HFFc6 (cell line): ENCODE data around the gene CHRNB4. TPM values are rescaled to one million over a fixed set of nuclear protein-coding genes. Genes with fewer than 3 reads are reported as not detected.
"Not testable (repeated sequence)": the region's sequence is repeated elsewhere in the genome, so short reads cannot be mapped to it uniquely, and the experiment has no call there.

Source experiments
- DNase-seq: peaks from one replicate; pipeline ENCODE4 v3.0.0-alpha.2; 2018
- H3K27ac Mint-ChIP-seq: 2 replicates; pipeline ENCODE4 v1.8.0; 2020; ENCODE audit warnings: mild to moderate bottlenecking, mixed read lengths
- H3K27me3 Mint-ChIP-seq: 2 replicates; pipeline ENCODE4 v1.8.0; 2021; ENCODE audit warnings: mild to moderate bottlenecking, moderate library complexity, mixed read lengths; ENCODE audit not compliant: insufficient read depth
- H3K36me3 Mint-ChIP-seq: 2 replicates; pipeline ENCODE4 v1.8.0; 2021; ENCODE audit warnings: low read depth, mixed read lengths
- H3K4me1 Mint-ChIP-seq: 2 replicates; pipeline ENCODE4 v1.8.0; 2020; ENCODE audit warnings: low read depth, mixed read lengths
- H3K4me3 Mint-ChIP-seq: 2 replicates; pipeline ENCODE4 v1.8.0; 2020; ENCODE audit warnings: mild to moderate bottlenecking, moderate library complexity, mixed read lengths
- H3K9me3 Mint-ChIP-seq: 2 replicates; pipeline ENCODE4 v1.8.0; 2020; ENCODE audit warnings: mild to moderate bottlenecking, mixed read lengths
- long read RNA-seq: library from polyadenylated mRNA; unstranded; transcript quantifications from one replicate; pipeline ENCODE4 v2.0.0, GENCODE V29; 2019
- total RNA-seq, 6 experiments: library from RNA; stranded (reverse); fragmentation: NEBNext Ultra II Directional; extraction: Animal tissue kit (Norgen Biotek cat#: 25700); gene quantifications; 2 replicates in 1 of 6; 3 replicates in 5 of 6; pipeline ENCODE4 v1.2.3, GENCODE V29; 2021
- TF ChIP-seq, protein P1 (sequence below): fragments of 200-600 bp; sonication (generic); IDR thresholded peaks from 2 replicates; pipeline ENCODE4 v1.5.0; 2021; ENCODE audit warnings: antibody characterized with exemption, mild to moderate bottlenecking

CHRNB4 gene
- total RNA-seq, result not detected
- long read RNA-seq, result 0 reads

DNA sequence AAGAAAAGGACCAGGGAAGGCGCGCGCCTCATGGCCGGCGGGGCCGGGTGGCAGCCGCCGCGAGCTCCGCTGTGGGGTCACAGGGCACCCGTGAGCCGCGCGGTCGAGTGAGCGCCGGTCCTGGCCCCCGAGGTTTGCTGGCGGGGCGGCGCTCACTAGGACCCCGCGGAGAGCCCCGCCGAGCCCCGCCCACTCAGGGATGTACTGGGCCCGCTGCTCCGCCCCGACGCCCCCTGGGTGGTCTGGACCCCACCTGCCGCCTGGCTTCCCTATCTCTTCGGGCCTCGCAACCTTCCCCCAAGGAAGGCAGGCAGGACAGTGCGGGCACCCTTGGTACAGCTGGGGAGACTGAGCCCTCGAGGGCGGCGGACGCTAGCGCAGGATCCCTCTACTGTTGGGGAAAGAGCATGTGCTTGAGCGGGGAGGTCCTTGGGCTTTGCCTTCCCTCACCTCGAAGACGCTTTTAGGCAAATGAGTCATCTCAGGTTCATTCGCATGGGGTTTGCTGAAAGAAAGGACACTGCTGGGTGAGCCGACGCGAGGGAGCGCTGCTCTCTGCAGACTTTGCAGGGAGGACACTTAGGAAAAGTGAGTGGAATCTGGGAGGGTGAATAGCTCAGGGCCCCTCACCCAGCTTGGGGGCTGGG is at the start of gene CHRNB4:
Gene CHRNB4 (minus strand): TSS at position 109 of the 647 bp plus-strand sequence. CDS start 77 bp downstream, at position 32.
- H3K4me3 Mint-ChIP-seq, result no peak within 1 kb of the TSS
- H3K36me3 Mint-ChIP-seq, result no peaks in the 10 kb centered on the region
- TF ChIP-seq, protein P1, sequence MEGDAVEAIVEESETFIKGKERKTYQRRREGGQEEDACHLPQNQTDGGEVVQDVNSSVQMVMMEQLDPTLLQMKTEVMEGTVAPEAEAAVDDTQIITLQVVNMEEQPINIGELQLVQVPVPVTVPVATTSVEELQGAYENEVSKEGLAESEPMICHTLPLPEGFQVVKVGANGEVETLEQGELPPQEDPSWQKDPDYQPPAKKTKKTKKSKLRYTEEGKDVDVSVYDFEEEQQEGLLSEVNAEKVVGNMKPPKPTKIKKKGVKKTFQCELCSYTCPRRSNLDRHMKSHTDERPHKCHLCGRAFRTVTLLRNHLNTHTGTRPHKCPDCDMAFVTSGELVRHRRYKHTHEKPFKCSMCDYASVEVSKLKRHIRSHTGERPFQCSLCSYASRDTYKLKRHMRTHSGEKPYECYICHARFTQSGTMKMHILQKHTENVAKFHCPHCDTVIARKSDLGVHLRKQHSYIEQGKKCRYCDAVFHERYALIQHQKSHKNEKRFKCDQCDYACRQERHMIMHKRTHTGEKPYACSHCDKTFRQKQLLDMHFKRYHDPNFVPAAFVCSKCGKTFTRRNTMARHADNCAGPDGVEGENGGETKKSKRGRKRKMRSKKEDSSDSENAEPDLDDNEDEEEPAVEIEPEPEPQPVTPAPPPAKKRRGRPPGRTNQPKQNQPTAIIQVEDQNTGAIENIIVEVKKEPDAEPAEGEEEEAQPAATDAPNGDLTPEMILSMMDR, result no peak
- H3K27me3 Mint-ChIP-seq, result peaks cover 26% of the 10 kb centered on the region
- no peak within 1 kb of the TSS for H3K27ac Mint-ChIP-seq
- H3K4me1 Mint-ChIP-seq, result no peaks in the 10 kb centered on the region
- DNase-seq, result no peak
- H3K9me3 Mint-ChIP-seq, result no peaks in the 10 kb centered on the region

GRCh38 chr15:78689626-78690025 is 48.6 kb upstream of the CHRNB4 start:
- Mint-ChIP-seq H3K36me3 (no peaks in the 10 kb centered on the region), H3K4me3 (no peak overlapping the region), H3K27me3 (peaks cover 28% of the 10 kb centered on the region), H3K27ac (no peak overlapping the region), H3K4me1 (no peaks in the 10 kb centered on the region), H3K9me3 (no peaks in the 10 kb centered on the region)
- TF ChIP-seq, protein P1, result no peak
- no peak for DNase-seq

DNA sequence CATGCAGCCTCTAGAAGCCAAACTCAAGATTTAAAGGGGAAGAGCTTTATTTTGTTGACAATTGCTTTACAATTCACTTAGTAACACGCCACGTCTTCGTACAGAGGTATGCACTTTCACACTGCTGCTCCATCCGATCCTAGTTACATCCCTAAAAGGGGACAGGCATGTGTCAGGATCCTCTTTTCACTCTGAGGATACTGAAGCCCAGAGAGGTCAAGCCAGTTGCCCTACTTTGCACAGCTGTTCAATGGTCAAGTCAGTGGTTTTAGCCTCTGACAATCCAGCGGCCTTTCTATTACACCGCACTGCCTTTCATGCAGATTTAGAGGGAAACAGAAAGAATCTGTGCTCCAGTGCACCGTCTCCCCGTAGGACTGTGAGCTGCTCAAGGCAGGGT is 44.9 kb upstream of the CHRNB4 start:
- Mint-ChIP-seq H3K36me3 (no peaks in the 10 kb centered on the region), H3K4me1 (no peaks in the 10 kb centered on the region), H3K4me3 (no peak overlapping the region), H3K9me3 (no peaks in the 10 kb centered on the region), H3K27me3 (peaks cover 42% of the 10 kb centered on the region), H3K27ac (no peak overlapping the region)
- TF ChIP-seq, protein P1, result no peak
- DNase-seq, result no peak

GRCh38 chr15:78685159-78685921 is 44.3 kb upstream of the CHRNB4 start:
- H3K36me3 Mint-ChIP-seq, result no peaks in the 10 kb centered on the region
- H3K4me3 Mint-ChIP-seq, result no peak overlapping the region
- H3K4me1 Mint-ChIP-seq, result no peaks in the 10 kb centered on the region
- peaks cover 42% of the 10 kb centered on the region for H3K27me3 Mint-ChIP-seq
- no peak for DNase-seq
- TF ChIP-seq, protein P1, result no peak
- no peak overlapping the region for H3K27ac Mint-ChIP-seq
- H3K9me3 Mint-ChIP-seq, result no peaks in the 10 kb centered on the region

GRCh38 chr15:78684657-78685056 is 43.6 kb upstream of the CHRNB4 start:
- Mint-ChIP-seq H3K27ac (no peak overlapping the region), H3K4me3 (no peak overlapping the region), H3K9me3 (no peaks in the 10 kb centered on the region), H3K36me3 (no peaks in the 10 kb centered on the region), H3K4me1 (no peaks in the 10 kb centered on the region), H3K27me3 (peaks cover 43% of the 10 kb centered on the region)
- TF ChIP-seq, protein P1, result no peak
- no peak for DNase-seq

- not testable (repeated sequence) for DNase-seq
These were observed 42.6 kb upstream of the CHRNB4 start for GRCh38 chr15:78683599-78683998.

More at GRCh38 chr15:78683599-78683998, 42.6 kb upstream of the CHRNB4 start:
- not testable (repeated sequence) for H3K4me1 Mint-ChIP-seq, H3K4me3 Mint-ChIP-seq, H3K27ac Mint-ChIP-seq, H3K36me3 Mint-ChIP-seq, H3K9me3 Mint-ChIP-seq
- peaks cover 39% of the 10 kb centered on the region for H3K27me3 Mint-ChIP-seq
